ENCODE results near the gene AASDH.
"Not testable (repeated sequence)": the region's sequence is repeated elsewhere in the genome, so short reads cannot be mapped to it uniquely, and the experiment has no call there.

AASDH gene

DNA sequence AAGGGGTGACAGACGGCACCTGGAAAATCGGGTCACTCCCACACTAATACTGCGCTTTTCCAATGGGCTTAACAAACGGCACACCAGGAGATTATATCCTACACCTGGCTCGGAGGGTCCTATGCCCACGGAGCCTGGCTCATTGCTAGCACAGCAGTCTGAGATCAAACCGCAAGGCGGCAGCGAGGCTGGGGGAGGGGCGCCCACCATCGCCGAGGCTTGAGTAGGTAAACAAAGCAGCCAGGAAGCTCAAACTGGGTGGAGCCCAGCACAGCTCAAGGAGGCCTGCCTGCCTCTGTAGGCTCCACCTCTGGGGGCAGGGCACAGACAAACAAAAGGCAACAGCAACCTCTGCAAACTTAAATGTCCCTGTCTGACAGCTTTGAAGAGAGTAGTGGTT is 24.3 kb downstream of the AASDH start:
- H3K4me3 Mint-ChIP-seq; DNase-seq; H3K27ac Mint-ChIP-seq; H3K9me3 Mint-ChIP-seq; H3K27me3 Mint-ChIP-seq; H3K4me1 Mint-ChIP-seq (ENCODE audit: low read depth): not testable (repeated sequence)
- H3K36me3 Mint-ChIP-seq (ENCODE audit: low read depth) = peaks cover 50% of the 10 kb centered on the region

DNA sequence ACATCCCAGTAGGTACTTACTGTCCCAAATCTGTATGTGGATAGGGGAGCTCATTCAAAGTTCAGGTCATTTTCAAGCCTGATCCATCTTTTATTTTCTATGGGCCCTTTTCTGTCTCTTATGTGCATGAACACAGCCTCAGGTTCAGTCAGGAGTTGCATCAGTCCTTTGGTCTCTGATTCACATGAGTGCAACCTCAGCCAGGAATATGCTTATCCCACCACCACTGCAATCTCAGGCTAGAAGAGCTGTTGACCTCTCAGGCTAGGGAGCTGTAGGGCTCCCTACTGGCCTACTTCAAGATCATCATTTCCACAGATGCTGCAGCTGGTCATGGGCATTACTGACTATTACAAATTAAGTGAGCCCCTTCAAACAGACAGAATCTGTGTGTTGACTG is 27.2 kb downstream of the AASDH start:
- DNase-seq = no peak
- H3K27me3 Mint-ChIP-seq = no peaks in the 10 kb centered on the region
- H3K4me1 Mint-ChIP-seq (ENCODE audit: low read depth) = no peaks in the 10 kb centered on the region
- H3K4me3 Mint-ChIP-seq = no peak overlapping the region
- H3K9me3 Mint-ChIP-seq = no peaks in the 10 kb centered on the region
- H3K27ac Mint-ChIP-seq = no peak overlapping the region
- H3K36me3 Mint-ChIP-seq (ENCODE audit: low read depth) = peaks cover 43% of the 10 kb centered on the region

DNA sequence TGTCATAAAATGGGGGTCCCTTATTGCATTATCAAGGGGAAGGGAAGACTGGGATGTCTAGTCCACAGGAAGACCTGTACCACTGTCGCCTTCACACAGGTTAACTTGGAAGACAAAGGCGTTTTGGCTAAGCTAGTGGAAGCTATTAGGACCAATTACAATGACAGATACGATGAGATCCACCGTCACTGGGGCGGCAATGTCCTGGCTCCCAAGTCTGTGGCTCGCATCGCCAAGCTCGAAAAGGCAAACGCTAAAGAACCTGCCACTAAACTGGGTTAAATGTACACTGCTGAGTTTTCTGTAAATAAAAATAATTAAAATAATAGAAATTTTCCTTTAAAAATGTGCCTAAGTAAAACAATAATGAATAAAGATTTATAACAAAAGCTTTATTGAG is 30.6 kb downstream of the AASDH start:
- H3K4me1 Mint-ChIP-seq (ENCODE audit: low read depth) = no peaks in the 10 kb centered on the region
- no peaks in the 10 kb centered on the region for H3K27me3 Mint-ChIP-seq
- no peak overlapping the region for H3K27ac Mint-ChIP-seq
- peaks cover 35% of the 10 kb centered on the region for H3K36me3 Mint-ChIP-seq (ENCODE audit: low read depth)
- no peaks in the 10 kb centered on the region for H3K9me3 Mint-ChIP-seq
- no peak for DNase-seq
- no peak overlapping the region for H3K4me3 Mint-ChIP-seq

DNA sequence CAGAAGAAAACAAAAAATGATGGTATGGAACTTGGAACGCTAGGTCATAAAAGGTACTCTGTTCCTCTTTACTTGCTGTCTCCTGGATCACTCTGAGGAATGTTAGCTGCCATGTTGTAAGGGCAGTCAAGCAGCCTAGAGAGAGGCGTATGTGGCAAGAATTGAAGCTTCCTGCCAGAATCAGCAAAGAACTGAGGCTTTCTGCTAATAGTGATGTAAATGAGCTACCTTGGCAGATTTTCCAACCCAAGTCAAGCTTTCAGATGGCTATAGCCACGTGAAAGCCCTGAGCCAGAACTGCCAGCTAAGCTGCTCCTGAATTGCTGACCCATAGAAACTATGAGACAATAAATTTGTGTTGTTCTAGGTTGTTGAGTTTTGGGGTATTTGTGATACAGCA is 38.7 kb downstream of the AASDH start:
- no peak for DNase-seq
- Mint-ChIP-seq H3K27ac (no peak overlapping the region), H3K4me3 (no peak overlapping the region), H3K4me1 (ENCODE audit: low read depth) (peaks cover 5% of the 10 kb centered on the region), H3K27me3 (no peaks in the 10 kb centered on the region), H3K9me3 (no peaks in the 10 kb centered on the region), H3K36me3 (ENCODE audit: low read depth) (peaks cover 47% of the 10 kb centered on the region)

DNA sequence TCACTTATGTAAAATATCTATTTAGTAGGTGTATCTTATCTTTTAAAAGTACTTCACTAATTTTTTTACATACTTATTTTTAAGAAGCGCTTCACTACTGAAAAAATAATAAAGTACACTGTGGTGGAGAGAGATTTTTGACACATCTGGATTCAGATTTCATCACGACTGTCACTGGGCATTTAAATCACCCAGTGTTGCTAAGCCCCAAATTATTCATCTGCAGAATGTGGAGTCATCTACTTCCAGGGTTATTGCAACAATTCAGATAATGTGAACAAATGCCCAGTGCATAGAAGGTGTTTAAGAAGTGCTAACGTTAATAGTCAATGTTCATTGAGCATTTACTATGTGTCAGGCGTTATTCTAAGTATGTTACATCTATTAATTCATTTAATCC is 41.8 kb downstream of the AASDH start:
- Mint-ChIP-seq H3K36me3 (ENCODE audit: low read depth) (peaks cover 42% of the 10 kb centered on the region), H3K27ac (no peak overlapping the region), H3K4me3 (no peak overlapping the region), H3K27me3 (no peaks in the 10 kb centered on the region), H3K4me1 (ENCODE audit: low read depth) (peaks cover 7% of the 10 kb centered on the region), H3K9me3 (no peaks in the 10 kb centered on the region)
- DNase-seq = no peak

DNA sequence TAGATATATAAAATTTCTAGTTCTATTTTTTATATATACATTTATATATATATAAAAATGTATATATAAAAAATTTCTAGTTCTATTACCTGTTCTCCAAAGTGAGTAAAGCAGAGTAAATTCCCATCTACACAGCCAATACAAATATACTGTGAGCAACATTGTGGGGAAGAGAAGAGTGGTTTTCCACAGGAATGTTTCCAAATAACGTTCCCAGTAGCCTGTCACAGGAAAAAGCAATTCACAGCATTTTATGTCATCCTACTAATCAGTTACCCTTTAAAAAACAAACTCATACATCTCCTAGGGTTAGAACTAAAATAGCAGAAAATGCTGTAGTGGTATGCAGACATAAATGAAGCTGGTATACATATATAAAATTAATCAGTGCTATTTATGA is 44.5 kb downstream of the AASDH start:
- Mint-ChIP-seq H3K36me3 (ENCODE audit: low read depth) (peaks cover 34% of the 10 kb centered on the region), H3K27me3 (no peaks in the 10 kb centered on the region), H3K4me1 (ENCODE audit: low read depth) (peaks cover 2% of the 10 kb centered on the region), H3K4me3 (no peak overlapping the region), H3K9me3 (peaks cover 2% of the 10 kb centered on the region), H3K27ac (no peak overlapping the region)
- DNase-seq = no peak

DNA sequence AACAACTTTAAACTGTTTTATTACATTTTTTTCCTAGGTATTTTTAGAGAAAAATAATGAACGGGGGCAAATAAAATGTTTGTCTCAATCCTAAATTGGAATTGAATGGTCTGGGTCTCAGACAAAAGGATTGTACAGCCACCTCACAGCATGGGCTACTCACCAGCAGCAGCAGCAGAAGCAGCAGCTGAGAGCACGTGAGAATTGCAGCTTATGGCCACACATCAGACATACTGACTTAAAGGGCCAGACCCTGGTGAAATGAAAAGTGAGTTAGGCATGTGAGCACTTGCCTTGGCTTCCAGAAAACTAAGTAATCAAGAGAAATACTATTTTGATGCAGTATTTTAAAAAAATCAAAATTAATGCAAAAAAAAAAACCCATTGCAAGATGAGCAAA is 56.6 kb downstream of the AASDH start:
- H3K27me3 Mint-ChIP-seq = no peaks in the 10 kb centered on the region
- no peak overlapping the region for H3K27ac Mint-ChIP-seq
- H3K36me3 Mint-ChIP-seq (ENCODE audit: low read depth) = no peaks in the 10 kb centered on the region
- H3K9me3 Mint-ChIP-seq = peaks cover 4% of the 10 kb centered on the region
- no peak overlapping the region for H3K4me3 Mint-ChIP-seq
- DNase-seq = no peak
- no peaks in the 10 kb centered on the region for H3K4me1 Mint-ChIP-seq (ENCODE audit: low read depth)

DNA sequence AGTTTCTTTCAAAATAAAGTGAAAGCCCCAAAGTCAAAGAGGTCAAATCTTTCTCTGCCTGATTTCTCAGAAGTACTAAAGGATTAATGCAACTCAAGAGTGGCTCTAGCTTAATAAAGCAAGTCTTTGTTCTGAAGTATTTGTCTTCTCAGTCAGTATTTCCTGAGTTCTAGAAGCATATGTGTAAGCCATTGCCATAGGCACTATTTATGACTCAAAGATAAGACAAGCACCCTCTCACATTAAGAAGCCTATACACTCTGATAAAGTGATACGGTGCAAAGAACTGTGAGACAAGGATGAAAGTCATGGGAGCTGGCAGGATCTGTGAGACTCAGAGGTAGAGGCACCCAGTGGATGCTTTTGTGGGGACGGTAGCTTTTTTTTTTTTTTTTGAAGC is 60.9 kb downstream of the AASDH start:
- Mint-ChIP-seq H3K27me3 (no peaks in the 10 kb centered on the region), H3K9me3 (no peaks in the 10 kb centered on the region), H3K4me3 (no peak overlapping the region), H3K36me3 (ENCODE audit: low read depth) (no peaks in the 10 kb centered on the region), H3K27ac (no peak overlapping the region), H3K4me1 (ENCODE audit: low read depth) (peaks cover 3% of the 10 kb centered on the region)
- DNase-seq = no peak

DNA sequence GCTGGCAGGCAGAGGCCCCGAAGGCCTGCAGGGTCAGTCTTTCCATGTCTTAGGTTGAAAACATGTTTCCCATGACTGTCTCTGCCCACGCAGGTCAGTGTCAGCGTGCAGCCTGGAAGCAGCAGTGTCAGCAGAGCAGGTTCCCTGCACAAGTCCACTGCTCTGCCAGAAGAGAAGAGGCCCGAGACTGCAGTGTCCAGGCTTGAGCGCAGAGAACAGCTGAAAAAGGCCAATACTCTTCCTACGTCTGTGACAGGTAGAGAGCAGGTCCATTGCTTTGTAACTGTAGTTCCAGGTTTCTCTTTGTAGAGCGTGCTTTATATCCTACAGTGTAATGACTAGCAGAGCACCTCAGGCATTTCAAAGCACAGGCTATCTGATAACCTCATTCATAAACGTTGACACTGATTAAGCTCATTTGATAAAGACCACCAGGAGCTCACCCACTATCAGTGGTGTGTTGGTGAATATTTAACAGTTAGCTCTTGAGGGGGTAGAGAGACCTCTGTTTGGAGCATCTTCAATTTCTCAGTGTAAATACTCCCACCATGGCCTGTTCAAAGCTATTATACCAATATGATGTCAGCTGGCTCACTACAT is 63.2 kb downstream of the AASDH start:
- Mint-ChIP-seq H3K27me3 (peaks cover 3% of the 10 kb centered on the region), H3K9me3 (no peaks in the 10 kb centered on the region), H3K4me3 (no peak overlapping the region)

DNA sequence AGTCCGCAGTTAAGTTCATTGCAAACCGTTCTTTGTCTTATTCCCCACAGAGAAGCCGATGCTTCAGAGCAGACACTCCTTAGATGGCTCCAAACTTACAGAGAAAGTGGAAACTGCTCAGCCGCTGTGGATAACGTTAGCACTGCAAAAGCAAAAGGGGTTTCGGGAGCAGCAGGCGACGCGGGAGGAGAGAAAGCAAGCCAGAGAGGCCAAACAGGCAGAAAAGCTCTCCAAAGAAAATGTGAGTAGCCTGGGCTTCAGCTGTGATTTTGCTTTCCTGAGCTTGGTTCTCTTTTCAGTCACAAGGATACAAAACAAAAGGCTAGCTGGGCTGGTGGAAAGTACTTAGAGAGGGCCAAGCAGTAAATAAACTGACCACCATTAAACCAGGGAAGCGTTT is 64.0 kb downstream of the AASDH start:
- Mint-ChIP-seq H3K27ac (no peak overlapping the region), H3K27me3 (peaks cover 3% of the 10 kb centered on the region), H3K4me1 (ENCODE audit: low read depth) (peaks cover 3% of the 10 kb centered on the region), H3K36me3 (ENCODE audit: low read depth) (no peaks in the 10 kb centered on the region), H3K4me3 (no peak overlapping the region), H3K9me3 (no peaks in the 10 kb centered on the region)
- DNase-seq = no peak

More for the DNA sequence above, 63.2 kb downstream of the AASDH start:
- H3K27ac Mint-ChIP-seq = no peak overlapping the region
- H3K36me3 Mint-ChIP-seq (ENCODE audit: low read depth) = no peaks in the 10 kb centered on the region
- H3K4me1 Mint-ChIP-seq (ENCODE audit: low read depth) = peaks cover 3% of the 10 kb centered on the region
- no peak for DNase-seq

DNA sequence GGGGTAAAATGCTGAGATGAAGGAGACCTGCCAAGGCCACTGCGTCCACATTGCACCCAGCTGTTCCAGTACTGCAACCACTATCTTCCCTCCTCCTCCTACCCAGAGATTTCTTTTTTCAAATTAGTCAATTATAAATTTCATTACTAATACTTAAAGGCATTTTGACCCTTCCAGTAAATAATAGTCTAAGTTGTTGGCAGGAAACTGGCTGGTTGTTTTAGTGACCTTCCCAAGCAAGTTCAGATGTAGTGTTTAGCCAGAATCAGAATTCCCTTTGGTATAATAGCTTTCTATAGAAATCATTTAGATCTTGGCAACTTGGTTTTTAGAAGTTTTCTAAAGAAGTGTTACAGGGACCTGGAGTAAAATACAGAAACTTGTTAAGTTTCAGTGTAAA is 66.0 kb downstream of the AASDH start:
- no peak overlapping the region for H3K4me3 Mint-ChIP-seq
- no peak overlapping the region for H3K27ac Mint-ChIP-seq
- no peak for DNase-seq
- peaks cover 3% of the 10 kb centered on the region for H3K27me3 Mint-ChIP-seq
- H3K9me3 Mint-ChIP-seq = no peaks in the 10 kb centered on the region
- no peaks in the 10 kb centered on the region for H3K36me3 Mint-ChIP-seq (ENCODE audit: low read depth)
- H3K4me1 Mint-ChIP-seq (ENCODE audit: low read depth) = peaks cover 3% of the 10 kb centered on the region

DNA sequence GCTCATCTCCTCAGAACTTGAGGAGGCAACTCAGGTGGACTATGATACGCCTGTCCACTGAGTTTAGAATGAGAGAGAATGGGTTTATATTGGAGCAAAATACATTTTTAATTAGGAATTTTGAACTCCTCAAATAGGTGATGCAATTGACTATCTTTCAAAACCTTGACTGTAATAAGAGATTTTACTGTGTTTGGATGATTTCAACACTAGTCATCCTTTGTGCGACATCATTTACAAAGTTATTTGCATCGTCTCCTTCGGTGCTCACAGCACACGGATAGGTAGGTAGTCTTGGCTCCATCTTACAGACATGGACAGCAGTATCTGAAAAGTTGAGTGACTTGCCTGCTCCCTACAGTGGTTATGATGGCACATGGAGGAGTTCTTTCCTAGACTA is 67.0 kb downstream of the AASDH start:
- peaks cover 3% of the 10 kb centered on the region for H3K27me3 Mint-ChIP-seq
- H3K27ac Mint-ChIP-seq = no peak overlapping the region
- no peak overlapping the region for H3K4me3 Mint-ChIP-seq
- H3K4me1 Mint-ChIP-seq (ENCODE audit: low read depth) = peaks cover 3% of the 10 kb centered on the region
- H3K36me3 Mint-ChIP-seq (ENCODE audit: low read depth) = no peaks in the 10 kb centered on the region
- H3K9me3 Mint-ChIP-seq = no peaks in the 10 kb centered on the region
- DNase-seq = no peak

DNA sequence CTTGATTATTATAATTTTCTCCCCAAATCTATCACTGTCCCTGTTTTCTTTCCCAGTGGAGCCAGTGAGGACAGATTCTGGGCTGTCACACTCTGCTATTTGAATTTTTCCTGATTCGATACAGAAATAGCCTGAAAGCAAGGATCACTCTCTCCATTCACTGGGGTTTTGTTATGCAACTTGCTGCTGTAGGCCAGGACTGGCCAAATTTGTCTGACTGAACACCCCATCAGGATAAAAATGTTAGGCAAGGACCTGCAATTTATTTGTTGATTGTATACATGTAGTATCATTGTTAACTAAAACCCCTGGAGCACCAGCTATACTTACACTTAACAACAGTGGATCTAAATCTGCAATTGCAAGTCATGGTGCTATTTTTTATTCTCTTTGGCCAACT is 68.7 kb downstream of the AASDH start:
- Mint-ChIP-seq H3K36me3 (ENCODE audit: low read depth) (no peaks in the 10 kb centered on the region), H3K9me3 (no peaks in the 10 kb centered on the region), H3K27me3 (peaks cover 3% of the 10 kb centered on the region), H3K4me3 (no peak overlapping the region), H3K4me1 (ENCODE audit: low read depth) (peaks cover 3% of the 10 kb centered on the region), H3K27ac (no peak overlapping the region)
- DNase-seq = no peak

DNA sequence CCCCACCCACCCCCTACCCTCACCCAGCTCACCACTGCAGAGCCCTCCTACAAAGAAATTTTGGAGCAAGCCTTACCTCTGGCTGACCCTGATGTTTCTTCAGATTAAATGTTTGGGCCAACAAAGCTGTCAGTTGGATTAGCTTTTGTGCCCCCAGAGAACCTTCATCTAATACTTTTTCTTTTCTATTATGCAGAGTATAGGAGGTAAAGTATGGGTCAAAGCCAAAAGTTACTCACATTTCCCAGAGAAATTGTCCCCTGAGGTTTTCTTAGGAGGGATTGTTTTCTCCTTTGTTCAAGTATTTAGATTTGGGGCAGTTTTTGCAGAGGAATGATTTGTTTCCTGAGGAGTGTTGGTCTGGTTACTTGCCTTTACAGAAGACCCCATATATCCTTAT is 69.5 kb downstream of the AASDH start:
- no peaks in the 10 kb centered on the region for H3K9me3 Mint-ChIP-seq
- peaks cover 3% of the 10 kb centered on the region for H3K27me3 Mint-ChIP-seq
- DNase-seq = no peak
- H3K27ac Mint-ChIP-seq = no peak overlapping the region
- peaks cover 3% of the 10 kb centered on the region for H3K4me1 Mint-ChIP-seq (ENCODE audit: low read depth)
- no peaks in the 10 kb centered on the region for H3K36me3 Mint-ChIP-seq (ENCODE audit: low read depth)
- H3K4me3 Mint-ChIP-seq = no peak overlapping the region

DNA sequence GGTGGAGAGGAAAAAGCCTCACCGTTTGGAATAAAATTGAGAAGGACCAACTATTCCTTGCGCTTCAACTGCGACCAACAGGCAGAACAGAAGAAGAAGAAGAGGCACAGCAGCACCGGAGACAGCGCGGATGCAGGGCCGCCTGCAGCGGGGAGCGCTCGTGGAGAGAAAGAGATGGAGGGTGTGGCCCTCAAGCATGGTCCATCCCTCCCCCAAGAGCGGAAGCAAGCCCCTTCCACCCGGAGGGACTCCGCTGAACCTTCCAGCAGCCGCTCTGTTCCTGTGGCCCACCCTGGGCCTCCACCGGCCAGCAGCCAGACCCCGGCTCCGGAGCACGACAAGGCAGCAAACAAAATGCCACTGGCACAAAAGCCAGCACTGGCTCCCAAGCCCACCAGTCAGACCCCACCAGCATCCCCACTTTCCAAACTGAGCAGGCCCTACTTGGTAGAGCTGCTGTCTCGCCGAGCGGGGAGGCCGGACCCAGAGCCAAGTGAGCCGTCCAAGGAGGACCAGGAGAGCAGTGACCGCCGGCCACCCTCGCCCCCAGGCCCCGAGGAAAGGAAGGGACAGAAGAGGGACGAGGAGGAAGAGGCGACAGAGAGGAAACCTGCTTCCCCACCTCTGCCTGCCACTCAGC is 71.2 kb downstream of the AASDH start:
- Mint-ChIP-seq H3K27ac (no peak overlapping the region), H3K36me3 (ENCODE audit: low read depth) (no peaks in the 10 kb centered on the region), H3K4me1 (ENCODE audit: low read depth) (no peaks in the 10 kb centered on the region), H3K4me3 (no peak overlapping the region), H3K9me3 (no peaks in the 10 kb centered on the region), H3K27me3 (peaks cover 3% of the 10 kb centered on the region)
- no peak for DNase-seq

DNA sequence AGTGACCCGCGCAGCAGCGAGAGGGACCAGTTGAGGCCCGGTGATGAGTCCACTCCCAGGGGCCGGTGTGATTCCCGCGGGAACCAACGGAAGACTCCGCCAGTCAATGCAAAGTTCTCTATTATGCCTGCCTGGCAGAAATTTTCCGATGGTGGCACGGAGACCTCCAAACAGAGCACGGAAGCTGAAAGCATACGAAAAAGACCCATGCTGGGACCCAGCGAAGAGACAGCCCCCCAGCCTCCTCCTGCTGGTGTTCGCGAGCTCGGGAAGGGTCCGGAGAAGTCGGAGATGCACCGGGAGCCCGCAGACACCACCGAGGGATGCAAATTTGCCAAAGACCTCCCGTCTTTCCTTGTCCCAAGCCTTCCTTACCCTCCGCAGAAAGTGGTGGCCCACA is 71.7 kb downstream of the AASDH start:
- Mint-ChIP-seq H3K27me3 (peaks cover 3% of the 10 kb centered on the region), H3K4me1 (ENCODE audit: low read depth) (no peaks in the 10 kb centered on the region), H3K4me3 (no peak overlapping the region), H3K27ac (no peak overlapping the region), H3K36me3 (ENCODE audit: low read depth) (no peaks in the 10 kb centered on the region), H3K9me3 (no peaks in the 10 kb centered on the region)
- DNase-seq = no peak
